SU-DHL-6 (cell line): ENCODE measurements around the gene LRRN2.

Experiments
- EZH2phosphoT487 ChIP-seq: fragments of 200-600 bp; sonication (generic), shearing (Covaris generic); conservative IDR thresholded peaks from 2 replicates; pipeline ENCODE4 v1.6.1; 2018; ENCODE audit warnings: mild to moderate bottlenecking, antibody characterized with exemption, low read length, moderate library complexity, mixed read lengths
- TF ChIP-seq, protein P1 (sequence below): fragments of 200-600 bp; sonication (generic); IDR thresholded peaks from one replicate; pipeline ENCODE4 v1.5.1; 2017; ENCODE audit warnings: antibody characterized with exemption, mild to moderate bottlenecking, low read length, moderate library complexity; ENCODE audit not compliant: insufficient read depth, poor library complexity, severe bottlenecking

DNA sequence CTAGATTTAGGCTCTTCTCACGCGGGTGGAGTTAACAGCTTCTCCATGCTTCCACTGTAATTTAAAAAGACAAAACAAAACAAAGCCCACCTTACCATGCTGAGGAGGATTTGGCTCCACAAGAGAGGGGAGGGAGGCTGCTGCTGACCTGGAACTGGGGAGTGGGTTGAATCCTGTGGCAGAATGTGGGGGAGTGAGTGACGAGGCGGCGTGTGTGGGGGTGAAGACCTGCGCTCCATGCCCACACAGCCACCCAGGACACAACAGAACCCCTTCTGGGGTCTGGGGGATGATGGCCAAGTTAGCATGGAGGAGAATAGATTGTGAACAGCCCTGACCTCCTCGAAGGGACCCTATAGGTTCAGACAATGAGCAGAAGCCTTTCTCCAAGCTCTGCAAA, 44.0 kb upstream of the LRRN2 start:
- TF ChIP-seq, protein P1, sequence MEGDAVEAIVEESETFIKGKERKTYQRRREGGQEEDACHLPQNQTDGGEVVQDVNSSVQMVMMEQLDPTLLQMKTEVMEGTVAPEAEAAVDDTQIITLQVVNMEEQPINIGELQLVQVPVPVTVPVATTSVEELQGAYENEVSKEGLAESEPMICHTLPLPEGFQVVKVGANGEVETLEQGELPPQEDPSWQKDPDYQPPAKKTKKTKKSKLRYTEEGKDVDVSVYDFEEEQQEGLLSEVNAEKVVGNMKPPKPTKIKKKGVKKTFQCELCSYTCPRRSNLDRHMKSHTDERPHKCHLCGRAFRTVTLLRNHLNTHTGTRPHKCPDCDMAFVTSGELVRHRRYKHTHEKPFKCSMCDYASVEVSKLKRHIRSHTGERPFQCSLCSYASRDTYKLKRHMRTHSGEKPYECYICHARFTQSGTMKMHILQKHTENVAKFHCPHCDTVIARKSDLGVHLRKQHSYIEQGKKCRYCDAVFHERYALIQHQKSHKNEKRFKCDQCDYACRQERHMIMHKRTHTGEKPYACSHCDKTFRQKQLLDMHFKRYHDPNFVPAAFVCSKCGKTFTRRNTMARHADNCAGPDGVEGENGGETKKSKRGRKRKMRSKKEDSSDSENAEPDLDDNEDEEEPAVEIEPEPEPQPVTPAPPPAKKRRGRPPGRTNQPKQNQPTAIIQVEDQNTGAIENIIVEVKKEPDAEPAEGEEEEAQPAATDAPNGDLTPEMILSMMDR = no peak
- no peak for TF ChIP-seq EZH2phosphoT487
